ENCODE measurements around the gene SLC25A38.

DNA sequence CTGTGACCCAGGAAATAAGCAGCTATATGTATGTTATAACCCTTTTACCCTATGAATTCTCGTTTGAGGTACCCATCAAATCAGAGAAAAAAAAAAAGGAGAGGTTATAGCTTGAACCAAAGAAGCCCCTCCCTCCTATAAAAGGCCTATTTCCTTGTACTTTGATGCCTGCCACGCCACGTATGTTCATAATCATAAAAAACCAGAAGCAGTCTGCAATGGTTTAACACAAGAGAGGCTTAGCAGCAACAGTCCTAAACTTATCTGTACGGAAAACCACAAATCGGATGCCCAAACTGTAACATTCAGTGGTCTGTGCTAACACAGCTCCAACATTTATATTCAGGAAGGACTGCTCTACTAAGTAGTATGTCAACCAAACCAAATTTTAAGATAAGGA lies 32.5 kb upstream of the SLC25A38 start:
- TF ChIP-seq, protein P1, sequence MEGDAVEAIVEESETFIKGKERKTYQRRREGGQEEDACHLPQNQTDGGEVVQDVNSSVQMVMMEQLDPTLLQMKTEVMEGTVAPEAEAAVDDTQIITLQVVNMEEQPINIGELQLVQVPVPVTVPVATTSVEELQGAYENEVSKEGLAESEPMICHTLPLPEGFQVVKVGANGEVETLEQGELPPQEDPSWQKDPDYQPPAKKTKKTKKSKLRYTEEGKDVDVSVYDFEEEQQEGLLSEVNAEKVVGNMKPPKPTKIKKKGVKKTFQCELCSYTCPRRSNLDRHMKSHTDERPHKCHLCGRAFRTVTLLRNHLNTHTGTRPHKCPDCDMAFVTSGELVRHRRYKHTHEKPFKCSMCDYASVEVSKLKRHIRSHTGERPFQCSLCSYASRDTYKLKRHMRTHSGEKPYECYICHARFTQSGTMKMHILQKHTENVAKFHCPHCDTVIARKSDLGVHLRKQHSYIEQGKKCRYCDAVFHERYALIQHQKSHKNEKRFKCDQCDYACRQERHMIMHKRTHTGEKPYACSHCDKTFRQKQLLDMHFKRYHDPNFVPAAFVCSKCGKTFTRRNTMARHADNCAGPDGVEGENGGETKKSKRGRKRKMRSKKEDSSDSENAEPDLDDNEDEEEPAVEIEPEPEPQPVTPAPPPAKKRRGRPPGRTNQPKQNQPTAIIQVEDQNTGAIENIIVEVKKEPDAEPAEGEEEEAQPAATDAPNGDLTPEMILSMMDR (conservative IDR thresholded peaks at IDR 0.05): no peak
- TF ChIP-seq EZH2 (IDR thresholded peaks at IDR 0.05; ENCODE audit: low read depth): no peak
